ENCODE measurements around the gene ARL6IP4.

DNA sequence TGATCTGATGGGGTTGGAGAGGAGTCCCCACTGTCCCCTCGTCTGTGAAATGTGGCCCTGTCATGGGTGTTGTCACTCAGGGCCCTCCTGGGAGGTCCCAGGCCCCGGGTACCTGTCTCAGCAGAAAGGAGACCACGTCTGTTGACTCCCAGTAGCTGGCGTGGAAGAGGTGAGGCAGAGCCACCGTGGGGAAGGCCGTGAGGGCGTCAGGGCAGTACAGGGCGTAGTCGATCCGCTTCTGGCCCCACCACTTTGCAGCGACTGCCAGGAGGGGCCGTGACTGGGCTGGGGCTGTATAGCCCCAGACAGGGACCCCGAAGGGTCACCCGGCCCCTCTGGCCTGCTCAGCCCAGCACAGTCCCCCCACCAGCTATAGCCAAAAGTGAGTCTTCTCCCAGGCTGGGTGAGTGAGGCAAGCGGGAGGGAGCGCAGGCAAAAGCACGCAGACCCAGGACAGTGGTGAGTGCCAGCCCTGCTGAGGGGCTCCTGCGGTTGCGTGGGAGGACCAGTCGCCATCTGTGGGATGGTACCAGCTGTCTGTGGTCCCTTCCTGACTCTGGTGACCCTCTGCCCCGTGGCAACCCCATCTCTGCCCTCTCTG, 8.2 kb downstream of the ARL6IP4 start:
- TF ChIP-seq RAD21 (conservative IDR thresholded peaks at IDR 0.05 in 1 of 2, IDR thresholded peaks at IDR 0.05 in 1 of 2) (no peak), CBX8 (IDR thresholded peaks at IDR 0.05) (no peak), POLR2A (IDR thresholded peaks at IDR 0.05; ENCODE audit: low read length) (no peak), JUN (IDR thresholded peaks at IDR 0.05) (no peak), CHD4 (IDR thresholded peaks at IDR 0.05; ENCODE audit: borderline replicate concordance) (no peak), POLR2AphosphoS2 (conservative IDR thresholded peaks at IDR 0.05; ENCODE audit: low read length) (no peak), MYC (IDR thresholded peaks at IDR 0.05; ENCODE audit: borderline replicate concordance, low read length) (no peak), BHLHE40 (IDR thresholded peaks at IDR 0.05; ENCODE audit: low read depth, low read length) (no peak)
- TF ChIP-seq, protein P1, sequence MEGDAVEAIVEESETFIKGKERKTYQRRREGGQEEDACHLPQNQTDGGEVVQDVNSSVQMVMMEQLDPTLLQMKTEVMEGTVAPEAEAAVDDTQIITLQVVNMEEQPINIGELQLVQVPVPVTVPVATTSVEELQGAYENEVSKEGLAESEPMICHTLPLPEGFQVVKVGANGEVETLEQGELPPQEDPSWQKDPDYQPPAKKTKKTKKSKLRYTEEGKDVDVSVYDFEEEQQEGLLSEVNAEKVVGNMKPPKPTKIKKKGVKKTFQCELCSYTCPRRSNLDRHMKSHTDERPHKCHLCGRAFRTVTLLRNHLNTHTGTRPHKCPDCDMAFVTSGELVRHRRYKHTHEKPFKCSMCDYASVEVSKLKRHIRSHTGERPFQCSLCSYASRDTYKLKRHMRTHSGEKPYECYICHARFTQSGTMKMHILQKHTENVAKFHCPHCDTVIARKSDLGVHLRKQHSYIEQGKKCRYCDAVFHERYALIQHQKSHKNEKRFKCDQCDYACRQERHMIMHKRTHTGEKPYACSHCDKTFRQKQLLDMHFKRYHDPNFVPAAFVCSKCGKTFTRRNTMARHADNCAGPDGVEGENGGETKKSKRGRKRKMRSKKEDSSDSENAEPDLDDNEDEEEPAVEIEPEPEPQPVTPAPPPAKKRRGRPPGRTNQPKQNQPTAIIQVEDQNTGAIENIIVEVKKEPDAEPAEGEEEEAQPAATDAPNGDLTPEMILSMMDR (IDR thresholded peaks at IDR 0.05): no peak
- TF ChIP-seq, protein P2, sequence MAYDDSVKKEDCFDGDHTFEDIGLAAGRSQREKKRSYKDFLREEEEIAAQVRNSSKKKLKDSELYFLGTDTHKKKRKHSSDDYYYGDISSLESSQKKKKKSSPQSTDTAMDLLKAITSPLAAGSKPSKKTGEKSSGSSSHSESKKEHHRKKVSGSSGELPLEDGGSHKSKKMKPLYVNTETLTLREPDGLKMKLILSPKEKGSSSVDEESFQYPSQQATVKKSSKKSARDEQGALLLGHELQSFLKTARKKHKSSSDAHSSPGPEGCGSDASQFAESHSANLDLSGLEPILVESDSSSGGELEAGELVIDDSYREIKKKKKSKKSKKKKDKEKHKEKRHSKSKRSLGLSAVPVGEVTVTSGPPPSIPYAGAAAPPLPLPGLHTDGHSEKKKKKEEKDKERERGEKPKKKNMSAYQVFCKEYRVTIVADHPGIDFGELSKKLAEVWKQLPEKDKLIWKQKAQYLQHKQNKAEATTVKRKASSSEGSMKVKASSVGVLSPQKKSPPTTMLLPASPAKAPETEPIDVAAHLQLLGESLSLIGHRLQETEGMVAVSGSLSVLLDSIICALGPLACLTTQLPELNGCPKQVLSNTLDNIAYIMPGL (CRISPR knock-in tag; IDR thresholded peaks at IDR 0.05; ENCODE audit: borderline replicate concordance): no peak

Data from A549 (cell line).